Duodenal mucosa (tissue), 2 donors: Measurements from ENCODE around the gene WDR18.
A peak's percentile ranks its signal among the peaks of the same experiment; 100 is the strongest.

Experiments used
- H3K27ac ChIP-seq: one replicate; pipeline ENCODE4 v1.7.0; 2013; ENCODE audit warnings: low read depth, low read length
- H3K27me3 ChIP-seq, 2 donors: one replicate each; pipeline ENCODE4 v1.7.0; 2013; ENCODE audit warnings: low read length in 2 of 2, control low read depth in 1 of 2; ENCODE audit not compliant: insufficient read depth in 2 of 2, control insufficient read depth in 1 of 2
- H3K36me3 ChIP-seq, 2 donors: one replicate each; pipeline ENCODE4 v1.7.0; 2013; ENCODE audit warnings: low read length in 2 of 2, control low read depth in 1 of 2; ENCODE audit not compliant: insufficient read depth in 2 of 2, control insufficient read depth in 1 of 2
- H3K4me1 ChIP-seq, 2 donors: one replicate each; pipeline ENCODE4 v1.7.0; 2013; ENCODE audit warnings: low read length in 2 of 2, control low read depth in 1 of 2; ENCODE audit not compliant: insufficient read depth in 2 of 2, control insufficient read depth in 1 of 2
- H3K4me3 ChIP-seq, 2 donors: one replicate each; pipeline ENCODE4 v1.7.0; 2013; ENCODE audit warnings: low read length in 2 of 2, low read depth in 1 of 2
- H3K9ac ChIP-seq, 2 donors: one replicate each; pipeline ENCODE4 v1.7.0; 2013; ENCODE audit warnings: low read length in 2 of 2, low read depth in 1 of 2
- H3K9me3 ChIP-seq, 2 donors: one replicate each; pipeline ENCODE4 v1.7.0; 2013; ENCODE audit warnings: low read length in 2 of 2, control low read depth in 1 of 2; ENCODE audit not compliant: control insufficient read depth in 1 of 2

WDR18 gene

GRCh38 chr19:979318-979741 lies 4.8 kb upstream of the WDR18 start:
- Histone ChIP-seq H3K9me3 (no peaks in the 10 kb centered on the region), H3K27me3 (no peaks in the 10 kb centered on the region), H3K4me3 (no peak overlapping the region), H3K9ac (no peak overlapping the region), H3K27ac (no peak overlapping the region), H3K4me1 (peaks cover 4% of the 10 kb centered on the region in 2 donors), H3K36me3 (no peaks in the 10 kb centered on the region)

DNA sequence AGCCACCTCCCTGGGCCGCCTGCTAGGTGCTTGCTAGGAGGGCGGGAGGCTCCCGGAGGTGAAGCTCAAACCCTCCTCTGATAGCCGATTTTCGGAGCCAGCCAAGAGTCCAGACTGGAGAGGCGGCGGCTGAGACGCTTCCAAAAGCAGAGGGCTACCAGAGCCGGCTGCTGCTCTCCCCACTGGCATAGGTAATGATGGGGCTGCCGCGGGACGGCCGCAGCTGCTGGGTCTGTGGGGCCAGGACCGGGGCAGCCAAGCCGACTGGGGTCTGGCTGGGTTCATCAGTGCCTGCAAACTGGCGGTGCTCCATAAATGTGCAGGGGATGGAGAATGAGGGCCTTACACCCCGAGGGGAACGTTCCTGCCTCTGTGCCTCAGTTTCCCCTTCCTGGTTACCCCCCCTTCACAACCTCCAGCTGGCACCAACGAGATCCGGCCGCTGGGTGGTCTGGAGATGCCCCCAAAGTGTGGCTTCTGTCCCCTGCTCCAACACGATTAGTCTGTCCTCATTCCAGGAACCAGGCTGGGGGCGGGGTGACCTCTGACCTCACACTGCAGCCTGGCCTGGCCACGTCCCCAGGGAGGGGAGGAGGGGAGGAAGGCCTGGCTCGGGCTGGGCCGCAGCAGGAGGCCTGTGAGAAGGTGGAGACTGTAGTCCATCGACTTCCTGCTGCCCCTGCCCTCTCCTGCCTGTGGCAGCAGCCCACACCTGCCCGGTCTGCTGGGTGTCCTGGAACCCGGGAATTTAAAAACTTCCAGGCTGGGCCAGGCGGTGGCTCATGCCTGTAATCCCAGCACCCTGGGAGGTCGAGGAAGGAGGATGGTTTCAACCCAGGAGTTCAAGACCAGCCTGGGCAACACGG lies 3.8 kb upstream of the WDR18 start:
- peaks cover 9 to 12% of the 10 kb centered on the region in 2 donors for H3K4me1 ChIP-seq
- H3K9me3 ChIP-seq = no peaks in the 10 kb centered on the region
- no peak overlapping the region for H3K9ac ChIP-seq
- H3K27me3 ChIP-seq = no peaks in the 10 kb centered on the region
- H3K36me3 ChIP-seq = no peaks in the 10 kb centered on the region
- no peak overlapping the region for H3K4me3 ChIP-seq
- H3K27ac ChIP-seq = no peak overlapping the region

DNA sequence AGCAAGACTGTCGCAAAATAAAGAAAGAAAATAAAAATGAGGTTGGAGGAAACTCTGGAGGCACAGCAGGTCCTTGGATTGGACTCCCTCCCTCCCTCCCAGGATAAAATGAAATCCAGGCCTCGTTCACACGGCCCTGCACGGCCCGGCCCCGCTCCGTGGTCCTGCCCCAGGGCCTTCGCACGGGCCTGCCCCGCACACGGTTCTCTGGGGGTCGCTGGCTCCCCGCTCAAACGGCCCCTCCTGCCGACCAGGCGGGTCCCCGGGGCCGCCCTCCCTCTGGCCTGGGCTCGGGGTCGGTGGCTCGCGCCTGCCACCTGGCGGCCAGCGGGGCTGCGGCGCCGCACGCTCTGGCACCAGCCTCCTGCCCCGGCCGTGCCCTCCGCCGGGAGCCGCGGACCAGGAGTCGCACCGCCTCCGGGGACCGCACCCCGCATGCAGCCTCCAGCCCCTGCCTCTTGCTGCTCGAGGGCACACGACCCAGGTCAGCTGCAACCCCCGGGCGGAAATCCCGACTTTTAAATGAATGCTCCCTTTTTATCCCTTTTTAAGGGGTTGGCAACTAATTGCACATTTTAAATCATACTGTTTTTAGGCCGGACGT lies 1.5 kb upstream of the WDR18 start:
- H3K27ac ChIP-seq = no peak overlapping the region

GRCh38 chr19:986083-986482 lies 1.9 kb downstream of the WDR18 start:
- H3K36me3 ChIP-seq = peaks cover 0 to 25% of the 10 kb centered on the region in 2 donors
- no peak overlapping the region for H3K4me3 ChIP-seq
- H3K9me3 ChIP-seq = no peaks in the 10 kb centered on the region
- H3K4me1 ChIP-seq = peaks cover 9 to 12% of the 10 kb centered on the region in 2 donors
- H3K27ac ChIP-seq = no peak overlapping the region
- no peak overlapping the region for H3K9ac ChIP-seq
- no peaks in the 10 kb centered on the region for H3K27me3 ChIP-seq

More for the DNA sequence above, 1.5 kb upstream of the WDR18 start:
- Histone ChIP-seq H3K9ac (peak overlapping the region in 1 of 2 donors; percentile 7), H3K9me3 (no peaks in the 10 kb centered on the region), H3K4me1 (peaks cover 9 to 12% of the 10 kb centered on the region in 2 donors), H3K27me3 (no peaks in the 10 kb centered on the region), H3K36me3 (peaks cover 0 to 10% of the 10 kb centered on the region in 2 donors), H3K4me3 (no peak overlapping the region)

- H3K27me3 ChIP-seq = no peaks in the 10 kb centered on the region
- no peak overlapping the region for H3K27ac ChIP-seq
- no peak overlapping the region for H3K4me3 ChIP-seq
- peaks cover 9 to 12% of the 10 kb centered on the region in 2 donors for H3K4me1 ChIP-seq
- no peaks in the 10 kb centered on the region for H3K9me3 ChIP-seq
- H3K36me3 ChIP-seq = peaks cover 0 to 25% of the 10 kb centered on the region in 2 donors
- H3K9ac ChIP-seq = no peak overlapping the region
Measured at GRCh38 chr19:988081-988480, 3.9 kb downstream of the WDR18 start.

GRCh38 chr19:988510-988909 lies 4.4 kb downstream of the WDR18 start:
- Histone ChIP-seq H3K27ac (no peak overlapping the region), H3K27me3 (no peaks in the 10 kb centered on the region), H3K4me1 (peaks cover 8 to 12% of the 10 kb centered on the region in 2 donors), H3K36me3 (peaks cover 0 to 25% of the 10 kb centered on the region in 2 donors), H3K4me3 (no peak overlapping the region), H3K9me3 (no peaks in the 10 kb centered on the region), H3K9ac (no peak overlapping the region)

- Histone ChIP-seq H3K4me1 (peaks cover 5 to 8% of the 10 kb centered on the region in 2 donors), H3K36me3 (peaks cover 0 to 25% of the 10 kb centered on the region in 2 donors), H3K27me3 (no peaks in the 10 kb centered on the region), H3K9ac (no peak overlapping the region), H3K4me3 (no peak overlapping the region), H3K9me3 (no peaks in the 10 kb centered on the region), H3K27ac (no peak overlapping the region)
Measured at GRCh38 chr19:989381-990081, 5.4 kb downstream of the WDR18 start.

GRCh38 chr19:990119-990571 lies 6.0 kb downstream of the WDR18 start:
- no peak overlapping the region for H3K9ac ChIP-seq
- H3K4me1 ChIP-seq = peaks cover 0 to 2% of the 10 kb centered on the region in 2 donors
- no peak overlapping the region for H3K27ac ChIP-seq
- no peaks in the 10 kb centered on the region for H3K9me3 ChIP-seq
- peaks cover under 1% of the 10 kb centered on the region in 2 donors for H3K27me3 ChIP-seq
- no peak overlapping the region for H3K4me3 ChIP-seq
- peaks cover 0 to 25% of the 10 kb centered on the region in 2 donors for H3K36me3 ChIP-seq

- H3K4me3 ChIP-seq = no peak overlapping the region
Measured at GRCh38 chr19:990746-991145, 6.6 kb downstream of the WDR18 start.

More at GRCh38 chr19:990746-991145, 6.6 kb downstream of the WDR18 start:
- H3K9ac ChIP-seq = no peak overlapping the region
- H3K9me3 ChIP-seq = no peaks in the 10 kb centered on the region
- no peak overlapping the region for H3K27ac ChIP-seq
- no peaks in the 10 kb centered on the region for H3K4me1 ChIP-seq
- peaks cover 0 to 24% of the 10 kb centered on the region in 2 donors for H3K36me3 ChIP-seq
- H3K27me3 ChIP-seq = peaks cover 6% of the 10 kb centered on the region in 2 donors
